ENCODE measurements around the gene MFN1. TPM values are rescaled to one million over a fixed set of nuclear protein-coding genes. Genes with fewer than 3 reads are reported as not detected.

MFN1 gene
- total RNA-seq, 2 experiments from 2014 or later = 24.4 to 30.4 TPM

GRCh38 chr3:179404307-179404706 is 56.8 kb downstream of the MFN1 start:
- peaks cover 12% of the 10 kb centered on the region for H3K36me3 Mint-ChIP-seq (ENCODE audit: low read depth)
- no peaks in the 10 kb centered on the region for H3K27me3 Mint-ChIP-seq
- H3K4me1 Mint-ChIP-seq = no peaks in the 10 kb centered on the region
- no peak for ATAC-seq
- DNase-seq = no peak
- H3K9me3 Mint-ChIP-seq (ENCODE audit: low read depth) = no peaks in the 10 kb centered on the region
- intact Hi-C loops (cut with DNase I, micrococcal nuclease) = no loop called here
- no peak overlapping the region for H3K4me3 Mint-ChIP-seq
- CTCF ChIA-PET = interaction anchor here (0.5 to 1.0 kb wide), 3 partner anchors 13 to 29 kb away, joined by 3 read pairs; no protein-coding TSS in a partner anchor
- no peak overlapping the region for H3K27ac Mint-ChIP-seq
- POLR2A ChIA-PET = no interaction called here

- POLR2A ChIA-PET = no interaction called here
- H3K27me3 Mint-ChIP-seq = no peaks in the 10 kb centered on the region
Measured at GRCh38 chr3:179410331-179410730, 62.8 kb downstream of the MFN1 start.

GRCh38 chr3:179410999-179411398 is 63.5 kb downstream of the MFN1 start:
- POLR2A ChIA-PET = no interaction called here
- ATAC-seq (no peak), DNase-seq (no peak)
- CTCF ChIA-PET = no interaction called here
- Mint-ChIP-seq H3K9me3 (ENCODE audit: low read depth) (no peaks in the 10 kb centered on the region), H3K4me3 (no peak overlapping the region), H3K27ac (no peak overlapping the region), H3K27me3 (no peaks in the 10 kb centered on the region), H3K36me3 (ENCODE audit: low read depth) (no peaks in the 10 kb centered on the region), H3K4me1 (no peaks in the 10 kb centered on the region)
- intact Hi-C loops (cut with DNase I, micrococcal nuclease) = no loop called here

More at GRCh38 chr3:179410331-179410730, 62.8 kb downstream of the MFN1 start:
- Mint-ChIP-seq H3K9me3 (ENCODE audit: low read depth) (no peaks in the 10 kb centered on the region), H3K36me3 (ENCODE audit: low read depth) (no peaks in the 10 kb centered on the region), H3K4me1 (no peaks in the 10 kb centered on the region), H3K4me3 (no peak overlapping the region), H3K27ac (no peak overlapping the region)
- CTCF ChIA-PET = no interaction called here
- ATAC-seq (no peak), DNase-seq (no peak)
- intact Hi-C loops (cut with DNase I, micrococcal nuclease) = no loop called here

GRCh38 chr3:179414804-179415203 is 67.3 kb downstream of the MFN1 start:
- DNase-seq = no peak
- POLR2A ChIA-PET = no interaction called here
- no peak for ATAC-seq
- no peak overlapping the region for H3K4me3 Mint-ChIP-seq
- CTCF ChIA-PET = no interaction called here
- H3K4me1 Mint-ChIP-seq = no peaks in the 10 kb centered on the region
- intact Hi-C loops (cut with DNase I, micrococcal nuclease) = no loop called here
- no peaks in the 10 kb centered on the region for H3K27me3 Mint-ChIP-seq
- H3K9me3 Mint-ChIP-seq (ENCODE audit: low read depth) = no peaks in the 10 kb centered on the region
- no peak overlapping the region for H3K27ac Mint-ChIP-seq
- H3K36me3 Mint-ChIP-seq (ENCODE audit: low read depth) = no peaks in the 10 kb centered on the region

GRCh38 chr3:179415377-179415776 is 67.9 kb downstream of the MFN1 start:
- DNase-seq (no peak), ATAC-seq (no peak)
- no peak overlapping the region for H3K4me3 Mint-ChIP-seq
- POLR2A ChIA-PET = no interaction called here
- CTCF ChIA-PET = interaction anchor here (0.6 kb wide), 1 partner anchor 1307 kb away, joined by 3 read pairs; no protein-coding TSS in a partner anchor
- intact Hi-C loops (cut with DNase I, micrococcal nuclease) = no loop called here
- H3K27ac Mint-ChIP-seq = no peak overlapping the region
- no peaks in the 10 kb centered on the region for H3K27me3 Mint-ChIP-seq
- no peaks in the 10 kb centered on the region for H3K36me3 Mint-ChIP-seq (ENCODE audit: low read depth)
- H3K9me3 Mint-ChIP-seq (ENCODE audit: low read depth) = no peaks in the 10 kb centered on the region
- no peaks in the 10 kb centered on the region for H3K4me1 Mint-ChIP-seq

- no peak overlapping the region for H3K4me3 Mint-ChIP-seq
- no peaks in the 10 kb centered on the region for H3K36me3 Mint-ChIP-seq (ENCODE audit: low read depth)
- intact Hi-C loops (cut with DNase I, micrococcal nuclease) = no loop called here
- no peaks in the 10 kb centered on the region for H3K9me3 Mint-ChIP-seq (ENCODE audit: low read depth)
- no peak for DNase-seq
- H3K27ac Mint-ChIP-seq = no peak overlapping the region
- ChIA-PET CTCF (interaction anchor here (1.6 kb wide), 1 partner anchor 12 kb away, joined by 3 read pairs; no protein-coding TSS in a partner anchor), POLR2A (no interaction called here)
- no peaks in the 10 kb centered on the region for H3K27me3 Mint-ChIP-seq
- no peak for ATAC-seq
- no peaks in the 10 kb centered on the region for H3K4me1 Mint-ChIP-seq
Measured at GRCh38 chr3:179416681-179417080, 69.2 kb downstream of the MFN1 start.

GRCh38 chr3:179418610-179419009 is 71.1 kb downstream of the MFN1 start:
- H3K36me3 Mint-ChIP-seq (ENCODE audit: low read depth) = no peaks in the 10 kb centered on the region
- ChIA-PET POLR2A (no interaction called here), CTCF (no interaction called here)
- no peak overlapping the region for H3K4me3 Mint-ChIP-seq
- intact Hi-C loops (cut with DNase I, micrococcal nuclease) = no loop called here
- no peaks in the 10 kb centered on the region for H3K4me1 Mint-ChIP-seq
- no peaks in the 10 kb centered on the region for H3K9me3 Mint-ChIP-seq (ENCODE audit: low read depth)
- DNase-seq = no peak
- H3K27me3 Mint-ChIP-seq = no peaks in the 10 kb centered on the region
- no peak overlapping the region for H3K27ac Mint-ChIP-seq
- no peak for ATAC-seq

- no peaks in the 10 kb centered on the region for H3K36me3 Mint-ChIP-seq (ENCODE audit: low read depth)
- ChIA-PET POLR2A (no interaction called here), CTCF (no interaction called here)
- H3K4me3 Mint-ChIP-seq = no peak overlapping the region
- no peaks in the 10 kb centered on the region for H3K9me3 Mint-ChIP-seq (ENCODE audit: low read depth)
- no peak overlapping the region for H3K27ac Mint-ChIP-seq
- ATAC-seq (no peak), DNase-seq (no peak)
- intact Hi-C loops (cut with DNase I, micrococcal nuclease) = no loop called here
- H3K4me1 Mint-ChIP-seq = no peaks in the 10 kb centered on the region
- H3K27me3 Mint-ChIP-seq = peaks cover 1% of the 10 kb centered on the region
Measured at GRCh38 chr3:179421500-179421899, 74.0 kb downstream of the MFN1 start.

GRCh38 chr3:179425075-179425474 is 77.6 kb downstream of the MFN1 start:
- Mint-ChIP-seq H3K27ac (no peak overlapping the region), H3K27me3 (peaks cover 1% of the 10 kb centered on the region), H3K4me3 (no peak overlapping the region), H3K9me3 (ENCODE audit: low read depth) (no peaks in the 10 kb centered on the region), H3K4me1 (no peaks in the 10 kb centered on the region), H3K36me3 (ENCODE audit: low read depth) (no peaks in the 10 kb centered on the region)
- ChIA-PET CTCF (no interaction called here), POLR2A (no interaction called here)
- no peak for ATAC-seq
- intact Hi-C loops (cut with DNase I, micrococcal nuclease) = no loop called here
- no peak for DNase-seq

GRCh38 chr3:179428876-179429548 is 81.5 kb downstream of the MFN1 start:
- H3K4me1 Mint-ChIP-seq = no peaks in the 10 kb centered on the region
- DNase-seq = no peak
- H3K36me3 Mint-ChIP-seq (ENCODE audit: low read depth) = no peaks in the 10 kb centered on the region
- ATAC-seq = no peak
- H3K27ac Mint-ChIP-seq = no peak overlapping the region
- no peaks in the 10 kb centered on the region for H3K9me3 Mint-ChIP-seq (ENCODE audit: low read depth)
- ChIA-PET CTCF (interaction anchor here (0.6 to 1.0 kb wide), 2 partner anchors 78 to 129 kb away, joined by 3 to 5 read pairs; no protein-coding TSS in a partner anchor), POLR2A (no interaction called here)
- no peak overlapping the region for H3K4me3 Mint-ChIP-seq
- intact Hi-C loops (cut with DNase I, micrococcal nuclease) = no loop called here
- peaks cover 1% of the 10 kb centered on the region for H3K27me3 Mint-ChIP-seq

- ATAC-seq = no peak
- CTCF ChIA-PET = interaction anchor here (0.6 to 1.0 kb wide), 3 partner anchors 128 to 341 kb away, joined by 3 to 5 read pairs (median 4); no protein-coding TSS in a partner anchor
- POLR2A ChIA-PET = no interaction called here
Measured at GRCh38 chr3:179430277-179430870, 82.9 kb downstream of the MFN1 start.

GRCh38 chr3:179432021-179432420 is 84.5 kb downstream of the MFN1 start:
- DNase-seq = no peak
- POLR2A ChIA-PET = no interaction called here
- Mint-ChIP-seq H3K27ac (no peak overlapping the region), H3K27me3 (peaks cover 1% of the 10 kb centered on the region), H3K9me3 (ENCODE audit: low read depth) (no peaks in the 10 kb centered on the region), H3K4me3 (no peak overlapping the region), H3K4me1 (no peaks in the 10 kb centered on the region), H3K36me3 (ENCODE audit: low read depth) (no peaks in the 10 kb centered on the region)
- CTCF ChIA-PET = no interaction called here
- no peak for ATAC-seq
- intact Hi-C loops (cut with DNase I, micrococcal nuclease) = no loop called here

More at GRCh38 chr3:179430277-179430870, 82.9 kb downstream of the MFN1 start:
- no peak overlapping the region for H3K27ac Mint-ChIP-seq
- H3K4me1 Mint-ChIP-seq = no peaks in the 10 kb centered on the region
- intact Hi-C loops (cut with DNase I, micrococcal nuclease) = no loop called here
- H3K9me3 Mint-ChIP-seq (ENCODE audit: low read depth) = no peaks in the 10 kb centered on the region
- peaks cover 1% of the 10 kb centered on the region for H3K27me3 Mint-ChIP-seq
- H3K36me3 Mint-ChIP-seq (ENCODE audit: low read depth) = no peaks in the 10 kb centered on the region
- DNase-seq = no peak
- H3K4me3 Mint-ChIP-seq = no peak overlapping the region

Data from activated CD4-positive, alpha-beta T cell treated with anti-CD3 and anti-CD28 coated beads for 36 hours (primary cell).